Cardiac fibroblast (primary cell): Measurements from ENCODE around the gene GNAT2.

Experiments used
- DNase-seq, 2 donors: peaks; one replicate each; pipeline versions ENCODE4 v3.0.0 to v3.0.0-alpha.2; 2010; ENCODE audit warnings: low read depth in 2 of 2
- H3K4me3 ChIP-seq, 2 donors: replicated peaks in 1 of 2; 1 replicate in 1 of 2; 2 replicates in 1 of 2; pipeline ENCODE4 v1.5.1; 2011; ENCODE audit warnings: low read depth in 2 of 2, low read length in 2 of 2, mild to moderate bottlenecking in 2 of 2, moderate library complexity in 1 of 2
- TF ChIP-seq, protein P1 (sequence below): IDR thresholded peaks from one replicate; pipeline ENCODE4 v1.5.1; 2011; ENCODE audit warnings: low read depth, mild to moderate bottlenecking, low read length, inconsistent platforms

Gene GNAT2

DNA sequence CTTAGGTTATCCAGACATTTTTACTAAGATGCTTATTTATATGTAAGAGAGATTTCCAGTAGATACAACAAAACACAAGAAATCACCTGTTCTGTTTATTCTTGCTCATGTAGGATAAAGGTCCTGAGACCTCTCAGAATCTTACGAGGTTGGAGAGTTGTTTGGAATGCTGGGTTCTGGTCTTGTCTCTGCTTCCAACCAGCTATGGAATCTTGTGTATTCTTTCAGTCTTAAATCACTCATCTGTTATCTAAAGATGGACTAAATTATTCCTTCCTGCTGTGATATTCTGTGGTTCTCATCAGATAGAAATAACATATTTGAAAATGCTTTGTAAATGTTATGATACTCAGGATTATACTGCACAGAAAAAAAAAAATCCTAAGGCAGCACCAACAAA lies 21.3 kb downstream of the GNAT2 start:
- no peak for DNase-seq
- no peak overlapping the region for H3K4me3 ChIP-seq
- TF ChIP-seq, protein P1, sequence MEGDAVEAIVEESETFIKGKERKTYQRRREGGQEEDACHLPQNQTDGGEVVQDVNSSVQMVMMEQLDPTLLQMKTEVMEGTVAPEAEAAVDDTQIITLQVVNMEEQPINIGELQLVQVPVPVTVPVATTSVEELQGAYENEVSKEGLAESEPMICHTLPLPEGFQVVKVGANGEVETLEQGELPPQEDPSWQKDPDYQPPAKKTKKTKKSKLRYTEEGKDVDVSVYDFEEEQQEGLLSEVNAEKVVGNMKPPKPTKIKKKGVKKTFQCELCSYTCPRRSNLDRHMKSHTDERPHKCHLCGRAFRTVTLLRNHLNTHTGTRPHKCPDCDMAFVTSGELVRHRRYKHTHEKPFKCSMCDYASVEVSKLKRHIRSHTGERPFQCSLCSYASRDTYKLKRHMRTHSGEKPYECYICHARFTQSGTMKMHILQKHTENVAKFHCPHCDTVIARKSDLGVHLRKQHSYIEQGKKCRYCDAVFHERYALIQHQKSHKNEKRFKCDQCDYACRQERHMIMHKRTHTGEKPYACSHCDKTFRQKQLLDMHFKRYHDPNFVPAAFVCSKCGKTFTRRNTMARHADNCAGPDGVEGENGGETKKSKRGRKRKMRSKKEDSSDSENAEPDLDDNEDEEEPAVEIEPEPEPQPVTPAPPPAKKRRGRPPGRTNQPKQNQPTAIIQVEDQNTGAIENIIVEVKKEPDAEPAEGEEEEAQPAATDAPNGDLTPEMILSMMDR = no peak

DNA sequence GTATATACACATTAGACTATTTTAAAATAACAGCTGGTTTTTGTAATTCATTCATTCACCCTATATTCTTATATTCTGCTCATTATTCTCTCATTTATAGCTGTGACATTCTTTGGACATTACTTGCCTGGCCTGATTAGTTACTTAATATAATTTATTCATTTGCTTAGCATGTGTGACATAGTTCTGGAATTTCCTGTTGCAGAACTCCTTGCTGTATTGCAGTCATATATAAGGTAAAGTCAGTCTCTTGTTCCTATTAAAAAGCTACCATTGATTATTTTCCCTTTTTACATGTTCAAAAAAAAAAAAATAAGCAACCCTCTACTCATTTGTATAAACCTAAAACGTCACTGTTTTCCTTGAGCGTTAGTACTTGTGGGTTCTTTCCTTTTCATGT lies 23.9 kb downstream of the GNAT2 start:
- DNase-seq = peak; percentile 38 to 58
- no peak overlapping the region for H3K4me3 ChIP-seq
- TF ChIP-seq, protein P1 = no peak

DNA sequence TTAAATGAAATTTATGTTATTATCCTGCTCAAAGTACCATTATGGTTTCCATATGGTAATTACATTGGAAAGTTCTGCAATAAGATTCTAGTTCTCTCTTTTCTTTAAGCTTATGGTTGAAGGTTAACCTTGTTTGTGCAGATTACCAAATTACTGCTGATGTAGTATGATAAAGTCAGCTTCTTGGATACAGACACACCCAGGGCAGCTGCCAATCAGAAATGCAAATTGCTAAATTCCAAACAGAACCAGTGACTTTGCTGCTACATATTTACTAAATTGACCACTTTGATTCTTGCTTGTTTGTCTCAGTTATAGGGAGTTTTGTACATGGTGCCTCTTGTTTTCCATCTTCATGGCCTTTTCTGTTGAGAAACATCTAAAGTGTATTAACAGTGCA lies 26.5 kb downstream of the GNAT2 start:
- H3K4me3 ChIP-seq = no peak overlapping the region
- TF ChIP-seq, protein P1 = no peak
- no peak for DNase-seq

DNA sequence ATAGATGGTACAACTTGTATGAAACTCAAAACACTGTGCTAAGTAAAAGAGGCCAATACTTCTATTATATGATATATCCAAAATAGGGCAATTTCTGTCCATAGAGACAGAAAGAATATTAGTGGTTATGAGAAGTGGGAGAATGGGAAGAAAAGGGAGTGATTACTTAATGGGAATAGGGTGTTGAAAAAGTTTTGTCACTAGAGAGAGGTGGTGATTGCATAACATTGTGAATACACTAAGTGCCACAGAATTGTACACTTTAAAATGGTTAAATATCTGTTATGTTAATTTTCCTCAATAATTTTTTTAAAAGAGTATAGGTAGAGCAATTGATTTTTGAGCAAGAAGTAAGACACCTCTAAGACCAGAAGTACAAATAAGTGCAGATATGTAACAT lies 29.7 kb downstream of the GNAT2 start:
- TF ChIP-seq, protein P1 = no peak
- no peak overlapping the region for H3K4me3 ChIP-seq
- DNase-seq = no peak

DNA sequence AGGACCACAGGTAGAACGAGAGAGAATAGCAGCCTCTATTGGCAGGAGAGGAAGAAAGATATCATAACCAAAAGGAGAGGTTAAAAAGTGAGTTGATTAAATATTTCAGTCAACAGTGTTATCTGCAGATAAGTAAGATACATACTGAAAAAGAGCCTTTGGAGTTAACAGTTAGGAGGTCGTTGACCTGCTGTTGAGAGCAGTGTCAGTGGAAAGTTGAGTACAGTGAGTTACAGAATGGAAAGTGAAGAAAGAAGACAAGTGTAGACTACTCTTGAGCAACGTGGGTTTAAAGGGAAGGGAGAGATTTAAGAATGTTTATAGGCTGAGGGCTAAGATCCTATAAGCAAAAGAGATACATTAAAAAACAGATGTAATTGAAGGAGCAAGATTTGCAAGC lies 30.2 kb downstream of the GNAT2 start:
- DNase-seq = no peak
- H3K4me3 ChIP-seq = no peak overlapping the region
- TF ChIP-seq, protein P1 = no peak

DNA sequence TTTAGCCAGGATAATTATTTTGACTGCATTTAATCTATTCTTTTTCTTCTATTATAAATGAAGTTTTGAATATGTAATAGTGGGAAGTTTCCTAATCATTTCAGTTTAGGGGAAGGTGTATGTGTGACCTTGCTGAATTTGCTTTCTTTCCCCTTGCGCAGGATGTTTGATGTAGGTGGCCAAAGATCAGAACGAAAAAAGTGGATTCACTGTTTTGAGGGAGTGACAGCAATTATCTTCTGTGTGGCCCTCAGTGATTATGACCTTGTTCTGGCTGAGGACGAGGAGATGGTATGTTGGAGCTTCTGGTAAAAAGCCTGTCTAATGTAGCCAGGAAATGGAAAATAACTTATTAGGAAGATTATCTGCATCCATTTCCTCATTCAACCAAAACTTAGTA lies 33.4 kb downstream of the GNAT2 start:
- TF ChIP-seq, protein P1 = no peak
- no peak for DNase-seq
- H3K4me3 ChIP-seq = no peak overlapping the region

DNA sequence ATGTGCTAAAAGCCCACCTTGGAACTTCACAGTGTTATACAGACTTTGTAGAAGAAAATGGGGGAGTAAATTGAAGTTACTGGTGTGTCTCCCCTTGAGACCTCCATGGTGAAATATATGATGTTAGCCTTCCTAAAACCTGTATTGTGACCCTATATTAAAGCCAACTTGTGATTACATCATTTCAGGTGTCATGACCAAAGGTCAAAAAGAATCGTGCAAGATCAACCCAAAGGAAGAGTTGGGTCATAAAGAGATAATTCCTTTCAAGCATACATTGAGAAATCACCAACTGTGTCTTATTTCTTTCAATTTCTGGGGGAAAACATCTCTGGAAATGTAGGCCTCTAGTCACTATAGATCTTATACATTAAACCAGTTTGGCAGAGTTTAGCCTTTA lies 34.6 kb downstream of the GNAT2 start:
- DNase-seq = no peak
- H3K4me3 ChIP-seq = no peak overlapping the region
- TF ChIP-seq, protein P1 = no peak
